Esophagus muscularis mucosa (tissue), 4 donors: ENCODE measurements around the gene GPC6. TPM values are rescaled to one million over a fixed set of nuclear protein-coding genes. Genes with fewer than 3 reads are reported as not detected.

Experiments
- DNase-seq: peaks from one replicate; pipeline ENCODE4 v3.0.0-alpha.2; 2017; ENCODE audit errors: extremely low spot score
- H3K27ac ChIP-seq, 4 donors: fragments of 200-600 bp; sonication (generic); replicated peaks in 1 of 4; 1 replicate in 3 of 4; 2 replicates in 1 of 4; pipeline ENCODE4 v1.5.1; 2016 to 2019; ENCODE audit warnings: mild to moderate bottlenecking in 1 of 4
- H3K27me3 ChIP-seq, 4 donors: fragments of 200-600 bp; sonication (generic); one replicate each; pipeline versions ENCODE4 v1.5.1 to v1.6.0; 2016 to 2019
- H3K36me3 ChIP-seq, 4 donors: fragments of 200-600 bp; sonication (generic); one replicate each; pipeline ENCODE4 v1.5.1; 2016 to 2019
- H3K4me1 ChIP-seq, 4 donors: fragments of 200-600 bp; sonication (generic); one replicate each; pipeline ENCODE4 v1.5.1; 2016 to 2019
- H3K4me3 ChIP-seq, 4 donors: fragments of 200-600 bp; sonication (generic); 1 replicate in 2 of 4; 2 replicates in 2 of 4; pipeline ENCODE4 v1.5.1; 2016 to 2019; ENCODE audit warnings: mild to moderate bottlenecking in 4 of 4, moderate library complexity in 1 of 4
- H3K9me3 ChIP-seq, 4 donors: fragments of 200-600 bp; sonication (generic); 1 replicate in 3 of 4; 2 replicates in 1 of 4; pipeline ENCODE4 v1.5.1; 2016 to 2019
- EP300 ChIP-seq: sonication (generic); formaldehyde crosslinking; IDR thresholded peaks from one replicate; pipeline ENCODE4 v1.6.1; 2017; ENCODE audit warnings: antibody characterized with exemption
- POLR2A ChIP-seq: fragments of 450-650 bp; IDR thresholded peaks from one replicate; pipeline ENCODE4 v1.6.1; 2017; ENCODE audit warnings: antibody characterized with exemption, moderate library complexity, mild to moderate bottlenecking, low read depth
- POLR2AphosphoS5 ChIP-seq, 2 donors: sonication (generic); formaldehyde crosslinking; IDR thresholded peaks; one replicate each; pipeline ENCODE4 v1.6.1; 2017; ENCODE audit warnings: antibody characterized with exemption in 2 of 2
- WGBS: methylation state at CpG from one replicate; pipeline ENCODE4 v1.1.5; 2018; 5-methylcytosine and 5-hydroxymethylcytosine counted together
- intact Hi-C: fragments of 100-400 bp; cut with DNase I; formaldehyde crosslinking; loops from one replicate; pipeline ENCODE4 v1.15.1; 2023
- total RNA-seq, 4 donors: library from RNA; depleted of rRNA; stranded (reverse); fragments of >200 nt; gene quantifications; one replicate each; pipeline versions ENCODE4 v1.1.0 to v1.2.1, GENCODE V29; 2016
- TF ChIP-seq, protein P1 (sequence below), 3 experiments: fragments of 200-600 bp in 2 of 3; fragments of 450-650 bp in 1 of 3; sonication (generic) in 2 of 3; IDR thresholded peaks; one replicate each; pipeline ENCODE4 v1.5.1; 2017 to 2019; ENCODE audit warnings: antibody characterized with exemption in 3 of 3, mild to moderate bottlenecking in 2 of 3, moderate library complexity in 1 of 3

GPC6 gene
- total RNA-seq, 4 donors from 2014 or later: 6.5 to 17.2 (median 13.5) TPM

DNA sequence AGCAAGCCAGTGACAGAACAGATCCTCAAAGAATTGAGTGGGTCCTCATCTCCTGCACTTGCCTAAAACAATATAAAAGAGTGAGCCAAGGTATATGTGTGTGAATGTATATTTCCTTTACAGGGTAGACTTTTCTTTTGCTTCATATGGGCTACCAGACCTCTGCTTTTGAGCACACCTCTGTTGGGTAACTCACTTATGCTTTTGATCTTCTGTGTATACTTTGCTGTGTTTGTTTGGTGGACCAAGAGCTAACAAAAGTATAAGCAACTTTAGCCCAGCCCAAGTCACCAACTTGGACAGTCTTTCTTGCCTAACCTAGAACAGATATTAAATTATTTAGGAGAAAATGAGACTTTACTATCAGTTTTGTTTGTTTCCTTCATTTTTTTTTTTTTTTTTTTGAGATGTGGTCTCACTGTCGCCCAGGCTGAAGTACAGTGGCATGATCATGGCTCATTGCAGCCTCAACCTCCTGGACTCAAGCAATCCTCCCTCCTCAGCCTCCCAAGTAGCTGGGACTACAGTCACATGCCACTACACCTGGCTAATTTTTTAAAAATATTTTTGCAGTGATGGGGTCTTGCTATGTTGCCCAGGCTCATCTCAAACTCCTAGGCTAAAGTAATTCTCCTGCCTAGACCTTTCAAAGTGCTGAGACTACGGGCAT lies 739.8 kb downstream of the GPC6 start:
- Histone ChIP-seq H3K9me3 (no peaks in the 10 kb centered on the region), H3K27me3 (no peaks in the 10 kb centered on the region), H3K27ac (no peak overlapping the region), H3K36me3 (no peaks in the 10 kb centered on the region), H3K4me3 (no peak overlapping the region), H3K4me1 (no peaks in the 10 kb centered on the region)
- WGBS: 95% methylated on average over 2 of the region's 2 CpGs
- DNase-seq: no peak
- intact Hi-C loops: no loop called here
- TF ChIP-seq POLR2A (no peak), EP300 (no peak), POLR2AphosphoS5 (IDR thresholded peaks at IDR 0.05) (no peak)
- TF ChIP-seq, protein P1, sequence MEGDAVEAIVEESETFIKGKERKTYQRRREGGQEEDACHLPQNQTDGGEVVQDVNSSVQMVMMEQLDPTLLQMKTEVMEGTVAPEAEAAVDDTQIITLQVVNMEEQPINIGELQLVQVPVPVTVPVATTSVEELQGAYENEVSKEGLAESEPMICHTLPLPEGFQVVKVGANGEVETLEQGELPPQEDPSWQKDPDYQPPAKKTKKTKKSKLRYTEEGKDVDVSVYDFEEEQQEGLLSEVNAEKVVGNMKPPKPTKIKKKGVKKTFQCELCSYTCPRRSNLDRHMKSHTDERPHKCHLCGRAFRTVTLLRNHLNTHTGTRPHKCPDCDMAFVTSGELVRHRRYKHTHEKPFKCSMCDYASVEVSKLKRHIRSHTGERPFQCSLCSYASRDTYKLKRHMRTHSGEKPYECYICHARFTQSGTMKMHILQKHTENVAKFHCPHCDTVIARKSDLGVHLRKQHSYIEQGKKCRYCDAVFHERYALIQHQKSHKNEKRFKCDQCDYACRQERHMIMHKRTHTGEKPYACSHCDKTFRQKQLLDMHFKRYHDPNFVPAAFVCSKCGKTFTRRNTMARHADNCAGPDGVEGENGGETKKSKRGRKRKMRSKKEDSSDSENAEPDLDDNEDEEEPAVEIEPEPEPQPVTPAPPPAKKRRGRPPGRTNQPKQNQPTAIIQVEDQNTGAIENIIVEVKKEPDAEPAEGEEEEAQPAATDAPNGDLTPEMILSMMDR (IDR thresholded peaks at IDR 0.05): no peak

- no peaks in the 10 kb centered on the region for H3K4me1 ChIP-seq
- no peak for DNase-seq
Measured at GRCh38 chr13:93967286-93967685, 740.7 kb downstream of the GPC6 start.

DNA sequence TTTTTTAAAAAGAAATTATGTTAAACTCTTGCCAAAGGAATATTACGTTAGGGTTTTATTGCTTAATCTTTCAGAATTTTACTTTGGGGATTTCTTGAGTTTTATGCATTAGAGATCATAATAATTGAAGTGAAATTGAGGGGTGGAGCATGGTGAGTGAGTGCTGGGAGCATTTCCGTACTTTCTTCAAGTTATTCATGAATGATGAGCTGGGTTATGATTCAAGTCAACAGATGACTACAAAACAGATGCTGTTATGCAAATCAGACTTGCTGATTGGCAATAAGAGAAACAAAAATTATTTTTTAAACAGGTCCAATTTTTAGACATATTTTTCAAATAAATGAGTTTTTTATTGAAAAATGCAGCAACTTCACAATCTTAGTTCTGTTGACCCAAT lies 748.6 kb downstream of the GPC6 start:
- no peak overlapping the region for H3K27ac ChIP-seq
- no peaks in the 10 kb centered on the region for H3K27me3 ChIP-seq
- no peak for TF ChIP-seq POLR2A
- TF ChIP-seq POLR2AphosphoS5 (IDR thresholded peaks at IDR 0.05): no peak
- TF ChIP-seq EP300: no peak
- TF ChIP-seq, protein P1 (IDR thresholded peaks at IDR 0.05): no peak
- H3K4me1 ChIP-seq: no peaks in the 10 kb centered on the region
- DNase-seq: no peak
- intact Hi-C loops: no loop called here
- WGBS: 80% methylated on average over 2 of the region's 2 CpGs
- no peak overlapping the region for H3K4me3 ChIP-seq
- H3K9me3 ChIP-seq: no peaks in the 10 kb centered on the region
- H3K36me3 ChIP-seq: no peaks in the 10 kb centered on the region

More at GRCh38 chr13:93967286-93967685, 740.7 kb downstream of the GPC6 start:
- whole genome bisulfite sequencing: 84% methylated on average over 2 of the region's 2 CpGs
- TF ChIP-seq EP300 (no peak), POLR2A (no peak), POLR2AphosphoS5 (IDR thresholded peaks at IDR 0.05) (no peak)
- TF ChIP-seq, protein P1 (IDR thresholded peaks at IDR 0.05): no peak
- no peak overlapping the region for H3K27ac ChIP-seq
- H3K36me3 ChIP-seq: no peaks in the 10 kb centered on the region
- intact Hi-C loops: no loop called here
- H3K27me3 ChIP-seq: no peaks in the 10 kb centered on the region
- H3K4me3 ChIP-seq: no peak overlapping the region
- no peaks in the 10 kb centered on the region for H3K9me3 ChIP-seq

DNA sequence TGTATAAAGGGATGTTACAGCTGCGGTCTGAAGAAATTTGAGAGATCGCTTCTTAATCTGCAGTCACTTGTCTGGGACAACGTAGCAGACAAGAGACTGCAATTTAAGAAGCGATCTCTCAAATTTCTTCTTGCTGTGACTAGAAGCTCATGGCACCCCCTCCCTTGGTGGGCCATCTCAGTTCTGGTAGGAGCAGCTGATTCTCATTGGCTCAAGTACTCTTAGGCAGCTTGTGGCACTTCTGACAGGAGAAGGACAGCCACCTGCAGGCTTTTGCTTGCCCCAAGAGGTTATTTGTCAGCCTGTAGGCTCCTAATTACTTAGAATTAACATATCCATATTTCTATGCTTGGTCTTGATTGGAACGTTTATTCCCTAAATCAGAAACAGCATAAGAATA lies 749.9 kb downstream of the GPC6 start:
- Histone ChIP-seq H3K4me1 (no peaks in the 10 kb centered on the region), H3K27ac (no peak overlapping the region), H3K4me3 (no peak overlapping the region), H3K27me3 (no peaks in the 10 kb centered on the region), H3K9me3 (no peaks in the 10 kb centered on the region), H3K36me3 (no peaks in the 10 kb centered on the region)
- DNase-seq: no peak
- intact Hi-C loops: no loop called here
- TF ChIP-seq POLR2A (no peak), EP300 (no peak)
- TF ChIP-seq, protein P1 (IDR thresholded peaks at IDR 0.05): no peak
- 88% methylated on average over 5 of the region's 5 CpGs for WGBS

GRCh38 chr13:93977986-93978385 lies 751.4 kb downstream of the GPC6 start:
- no peak overlapping the region for H3K27ac ChIP-seq
- no peak for TF ChIP-seq POLR2A
- no peak for TF ChIP-seq POLR2AphosphoS5 (IDR thresholded peaks at IDR 0.05)
- TF ChIP-seq, protein P1 (IDR thresholded peaks at IDR 0.05): no peak
- TF ChIP-seq EP300: no peak
- no peak overlapping the region for H3K4me3 ChIP-seq
- no peak for DNase-seq
- H3K4me1 ChIP-seq: no peaks in the 10 kb centered on the region
- no peaks in the 10 kb centered on the region for H3K27me3 ChIP-seq
- no peaks in the 10 kb centered on the region for H3K36me3 ChIP-seq
- H3K9me3 ChIP-seq: no peaks in the 10 kb centered on the region
- 90% methylated on average over 3 of the region's 3 CpGs for WGBS
- intact Hi-C loops: no loop called here
